ENCODE measurements around the gene NES. TPM values are rescaled to one million over a fixed set of nuclear protein-coding genes. Genes with fewer than 3 reads are reported as not detected.

Gene NES
- total and polyA plus RNA-seq, 10 donors = 4.3 to 146 (median 52.3) TPM

- 64 to 88% (median 78%) methylated on average over 8 of the region's 8 CpGs for WGBS, 5 donors
- H3K27me3 ChIP-seq (replicated peaks in 1 of 7) = peaks cover 0 to 87% (median 34%) of the 10 kb centered on the region in 7 donors
Observed at GRCh38 chr1:156681196-156681960, 4.2 kb upstream of the NES start.

GRCh38 chr1:156680056-156680455, 2.8 kb upstream of the NES start:
- no peak for DNase-seq
- intact Hi-C loops (cut with DNase I; ENCODE audit: low total_unique reads) = no loop called here
- H3K4me1 ChIP-seq = peaks cover 0 to 43% (median 20%) of the 10 kb centered on the region in 6 donors
- no peaks in the 10 kb centered on the region for H3K36me3 ChIP-seq
- TF ChIP-seq POLR2AphosphoS5 (IDR thresholded peaks at IDR 0.05) (no peak), CTCF (IDR thresholded peaks at IDR 0.05 in 8 of 11, conservative IDR thresholded peaks at IDR 0.05 in 3 of 11) (no peak), POLR2A (IDR thresholded peaks at IDR 0.05) (no peak)
- H3K27ac ChIP-seq = no peak overlapping the region
- no peak overlapping the region for H3K4me3 ChIP-seq
- H3K9me3 ChIP-seq = no peaks in the 10 kb centered on the region
- peaks cover 0 to 87% (median 39%) of the 10 kb centered on the region in 7 donors for H3K27me3 ChIP-seq (replicated peaks in 1 of 7)
- 61 to 73% (median 63%) methylated on average over 2 of the region's 2 CpGs for WGBS, 5 donors

More at GRCh38 chr1:156681196-156681960, 4.2 kb upstream of the NES start:
- Histone ChIP-seq H3K4me3 (no peak overlapping the region), H3K4me1 (peaks cover 0 to 33% (median 19%) of the 10 kb centered on the region in 6 donors), H3K36me3 (no peaks in the 10 kb centered on the region), H3K27ac (no peak overlapping the region), H3K9me3 (no peaks in the 10 kb centered on the region)
- TF ChIP-seq CTCF (IDR thresholded peaks at IDR 0.05 in 8 of 11, conservative IDR thresholded peaks at IDR 0.05 in 3 of 11) (no peak), POLR2AphosphoS5 (IDR thresholded peaks at IDR 0.05) (no peak), POLR2A (IDR thresholded peaks at IDR 0.05) (no peak)
- intact Hi-C loops (cut with DNase I; ENCODE audit: low total_unique reads) = no loop called here
- DNase-seq = no peak

- peaks cover 0 to 82% (median 33%) of the 10 kb centered on the region in 7 donors for H3K27me3 ChIP-seq (replicated peaks in 1 of 7)
- H3K36me3 ChIP-seq = peaks cover 0 to 8% (median 0%) of the 10 kb centered on the region in 6 donors
- DNase-seq = no peak
- H3K9me3 ChIP-seq = no peaks in the 10 kb centered on the region
- WGBS, 5 donors = 2 to 5% (median 3%) methylated on average over 22 of the region's 22 CpGs
- peaks cover 3 to 65% (median 37%) of the 10 kb centered on the region in 6 donors for H3K4me1 ChIP-seq
- intact Hi-C loops (cut with DNase I; ENCODE audit: low total_unique reads) = no loop called here
- peak overlapping the region; percentile 35 to 87 (median 81) for H3K27ac ChIP-seq
- H3K4me3 ChIP-seq = peak overlapping the region in 7 of 8 donors; percentile 46 to 73 (median 56)
- TF ChIP-seq CTCF (IDR thresholded peaks at IDR 0.05 in 8 of 11, conservative IDR thresholded peaks at IDR 0.05 in 3 of 11) (peak; percentile 50 to 91 (median 80)), POLR2AphosphoS5 (IDR thresholded peaks at IDR 0.05) (no peak)
Observed at GRCh38 chr1:156677616-156678596, 699 bp upstream of the NES start.

All from spleen (tissue), 11 donors.